Thyroid gland (tissue), 4 donors: Measurements from ENCODE around the gene ATP23.

Source experiments
- CTCF ChIP-seq, 6 experiments: fragments of 200-600 bp in 3 of 6; fragments of 450-650 bp in 3 of 6; sonication (generic) in 3 of 6; IDR thresholded peaks; one replicate each; pipeline ENCODE4 v1.5.1; 2016 to 2019; ENCODE audit warnings: antibody characterized with exemption in 6 of 6, mild to moderate bottlenecking in 2 of 6, inconsistent platforms in 1 of 6, moderate library complexity in 1 of 6
- POLR2A ChIP-seq, 2 donors: fragments of 450-650 bp; IDR thresholded peaks; one replicate each; pipeline ENCODE4 v1.6.1; 2017; ENCODE audit warnings: antibody characterized with exemption in 2 of 2, mild to moderate bottlenecking in 2 of 2, moderate library complexity in 1 of 2

GRCh38 chr12:57929092-57929830, 12.1 kb upstream of the ATP23 start:
- TF ChIP-seq CTCF (IDR thresholded peaks at IDR 0.05): no peak
- no peak for TF ChIP-seq POLR2A (IDR thresholded peaks at IDR 0.05)
